ENCODE results near the gene TXNDC5.

The TXNDC5 gene

DNA sequence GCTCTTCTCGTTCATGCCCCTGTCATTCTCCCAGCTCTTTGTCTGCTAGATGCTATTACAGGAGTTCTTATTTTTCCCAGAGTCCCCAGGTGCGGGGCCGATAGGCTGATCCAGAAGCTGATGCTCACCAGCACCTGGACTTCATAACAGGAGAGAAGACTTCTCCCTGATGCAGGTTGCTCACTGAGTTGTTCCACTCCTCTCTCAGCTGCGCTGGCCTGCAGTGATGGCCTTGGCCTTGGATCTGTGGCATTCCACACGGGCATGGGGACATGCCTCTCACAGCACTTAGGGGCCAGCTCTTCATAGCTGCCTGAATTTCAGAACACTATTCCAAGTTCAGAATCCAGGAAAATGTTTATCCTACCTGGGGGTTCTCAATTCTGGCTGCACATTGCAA, 7.1 kb upstream of the TXNDC5 start:
- H3K4me3 ChIP-seq (ENCODE audit: control insufficient read depth, low read depth, low read length) = no peak overlapping the region
- TF ChIP-seq, protein P1, sequence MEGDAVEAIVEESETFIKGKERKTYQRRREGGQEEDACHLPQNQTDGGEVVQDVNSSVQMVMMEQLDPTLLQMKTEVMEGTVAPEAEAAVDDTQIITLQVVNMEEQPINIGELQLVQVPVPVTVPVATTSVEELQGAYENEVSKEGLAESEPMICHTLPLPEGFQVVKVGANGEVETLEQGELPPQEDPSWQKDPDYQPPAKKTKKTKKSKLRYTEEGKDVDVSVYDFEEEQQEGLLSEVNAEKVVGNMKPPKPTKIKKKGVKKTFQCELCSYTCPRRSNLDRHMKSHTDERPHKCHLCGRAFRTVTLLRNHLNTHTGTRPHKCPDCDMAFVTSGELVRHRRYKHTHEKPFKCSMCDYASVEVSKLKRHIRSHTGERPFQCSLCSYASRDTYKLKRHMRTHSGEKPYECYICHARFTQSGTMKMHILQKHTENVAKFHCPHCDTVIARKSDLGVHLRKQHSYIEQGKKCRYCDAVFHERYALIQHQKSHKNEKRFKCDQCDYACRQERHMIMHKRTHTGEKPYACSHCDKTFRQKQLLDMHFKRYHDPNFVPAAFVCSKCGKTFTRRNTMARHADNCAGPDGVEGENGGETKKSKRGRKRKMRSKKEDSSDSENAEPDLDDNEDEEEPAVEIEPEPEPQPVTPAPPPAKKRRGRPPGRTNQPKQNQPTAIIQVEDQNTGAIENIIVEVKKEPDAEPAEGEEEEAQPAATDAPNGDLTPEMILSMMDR (IDR thresholded peaks at IDR 0.05; ENCODE audit: control insufficient read depth, insufficient read depth, low read depth, low read length, missing control alignments) = no peak
- no peak for DNase-seq (ENCODE audit: low read depth)

DNA sequence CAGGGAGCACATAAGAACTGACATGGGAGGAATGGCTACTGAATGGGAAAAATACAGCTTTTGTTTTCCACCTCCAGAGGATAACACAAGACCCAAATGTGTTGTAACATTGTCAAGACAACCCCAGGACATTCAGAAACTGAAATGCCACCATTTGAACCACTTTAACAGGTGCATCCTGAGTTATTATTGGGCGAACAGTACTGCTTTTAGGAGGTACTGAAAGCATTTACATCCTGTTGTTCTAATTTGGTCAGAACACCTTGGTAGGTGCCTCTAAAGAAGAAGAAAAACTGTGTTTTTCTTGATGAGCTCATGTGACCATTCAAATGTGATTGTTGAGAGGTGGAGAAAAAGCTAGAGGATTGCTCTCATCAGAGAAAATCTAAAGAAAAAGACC, 6.4 kb upstream of the TXNDC5 start:
- TF ChIP-seq, protein P1 (IDR thresholded peaks at IDR 0.05; ENCODE audit: control insufficient read depth, insufficient read depth, low read depth, low read length, missing control alignments) = no peak
- no peak overlapping the region for H3K4me3 ChIP-seq (ENCODE audit: control insufficient read depth, low read depth, low read length)
- no peak for DNase-seq (ENCODE audit: low read depth)

DNA sequence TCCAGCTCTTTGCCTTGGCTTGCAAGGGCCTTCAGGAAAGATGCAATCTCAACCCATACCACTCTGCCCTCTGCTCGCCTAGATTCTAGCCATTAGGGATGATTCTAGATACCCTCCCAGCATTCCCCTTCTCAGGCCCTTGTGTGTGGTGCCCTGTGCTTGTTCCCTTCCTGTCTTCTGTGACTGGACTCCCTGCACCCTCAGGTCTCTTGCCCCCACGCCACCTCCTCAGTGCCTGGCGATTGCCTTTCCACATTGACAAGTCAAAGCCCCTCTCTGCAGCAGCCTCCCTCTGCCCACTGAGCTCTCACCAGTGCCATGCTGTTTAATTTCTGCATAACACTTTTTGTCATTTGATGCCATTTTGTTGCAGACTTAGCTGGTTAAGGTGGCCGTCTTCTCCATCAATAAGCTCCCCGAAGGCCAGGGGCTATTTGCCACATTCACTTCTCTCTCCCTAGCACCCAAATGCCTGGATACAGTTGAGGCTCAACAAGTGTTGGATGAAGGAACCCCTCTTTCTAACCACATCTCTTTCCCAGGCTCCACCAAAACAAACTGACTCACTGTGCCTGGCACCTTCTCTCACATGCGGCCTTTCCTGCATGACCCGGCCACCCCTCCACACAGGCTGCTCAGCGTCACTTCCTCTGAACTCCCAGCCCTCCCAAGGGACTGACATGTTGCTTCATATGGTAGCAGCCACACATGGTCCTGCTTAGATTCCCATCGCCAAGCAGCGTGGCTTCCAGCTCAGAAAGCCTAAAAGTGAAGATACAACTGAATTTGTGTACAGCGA, 4.6 kb upstream of the TXNDC5 start:
- TF ChIP-seq, protein P1 (IDR thresholded peaks at IDR 0.05; ENCODE audit: control insufficient read depth, insufficient read depth, low read depth, low read length, missing control alignments) = no peak
- DNase-seq (ENCODE audit: low read depth) = peak; percentile 61
- no peak overlapping the region for H3K4me3 ChIP-seq (ENCODE audit: control insufficient read depth, low read depth, low read length)

DNA sequence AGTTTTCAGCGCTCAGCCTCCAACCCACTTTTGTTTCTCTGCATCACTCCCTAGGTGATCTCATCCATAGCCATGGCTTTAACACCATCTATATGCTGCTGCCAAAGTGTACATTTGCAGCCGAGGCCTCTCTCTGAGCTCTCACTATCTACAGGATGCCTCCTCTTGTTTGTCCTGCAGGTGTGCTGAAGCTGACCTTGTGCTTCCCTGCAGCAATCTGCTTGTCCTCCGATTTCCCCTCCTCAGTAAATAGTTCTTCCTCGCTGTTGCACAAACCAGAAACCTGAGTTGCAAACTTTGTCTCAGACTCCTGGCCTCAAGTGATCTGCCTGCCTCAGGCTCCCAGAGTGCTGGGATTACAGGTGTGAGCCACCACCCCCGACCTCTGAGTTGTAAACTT, 3.7 kb upstream of the TXNDC5 start:
- TF ChIP-seq, protein P1 (IDR thresholded peaks at IDR 0.05; ENCODE audit: control insufficient read depth, insufficient read depth, low read depth, low read length, missing control alignments) = no peak
- no peak overlapping the region for H3K4me3 ChIP-seq (ENCODE audit: control insufficient read depth, low read depth, low read length)
- DNase-seq (ENCODE audit: low read depth) = no peak

DNA sequence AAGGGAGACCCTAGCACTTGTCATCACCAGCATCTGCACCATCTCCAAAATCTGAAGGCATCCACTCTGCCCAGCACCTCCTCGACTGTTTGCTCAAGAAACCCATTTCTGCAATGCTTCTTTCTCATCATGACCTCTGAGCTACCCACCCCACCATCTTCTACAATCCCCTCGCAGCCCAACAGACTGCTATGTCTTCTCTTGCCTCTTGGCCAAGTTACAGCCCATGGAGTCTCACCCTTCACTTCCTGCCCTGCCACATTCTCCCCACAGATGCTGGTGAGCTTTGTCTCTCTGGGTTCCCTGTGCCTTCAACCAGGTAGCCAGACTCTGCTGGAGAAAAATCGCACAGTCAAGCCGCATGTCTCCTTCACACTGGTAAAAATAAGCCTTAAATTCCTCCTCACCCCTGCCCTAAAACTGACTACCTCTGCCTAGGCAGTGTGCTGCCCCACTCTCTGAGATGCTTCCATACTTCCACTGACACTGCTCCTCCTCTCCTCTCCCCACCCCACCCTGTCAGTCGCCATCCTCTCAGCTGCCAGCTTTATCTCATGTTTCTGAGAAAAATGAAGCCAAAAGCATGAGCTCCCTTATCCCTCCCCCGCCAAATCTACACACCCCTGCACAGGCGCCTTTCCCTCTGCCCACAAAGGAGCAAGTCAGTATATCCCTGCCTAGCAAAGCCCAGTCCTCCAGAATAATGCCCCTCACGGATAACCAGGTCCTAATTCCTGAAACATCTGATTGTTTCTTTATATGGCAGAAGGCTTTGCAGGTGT, 2.3 kb upstream of the TXNDC5 start:
- TF ChIP-seq, protein P1 (IDR thresholded peaks at IDR 0.05; ENCODE audit: control insufficient read depth, insufficient read depth, low read depth, low read length, missing control alignments) = no peak
- no peak for DNase-seq (ENCODE audit: low read depth)
- H3K4me3 ChIP-seq (ENCODE audit: control insufficient read depth, low read depth, low read length) = no peak overlapping the region

DNA sequence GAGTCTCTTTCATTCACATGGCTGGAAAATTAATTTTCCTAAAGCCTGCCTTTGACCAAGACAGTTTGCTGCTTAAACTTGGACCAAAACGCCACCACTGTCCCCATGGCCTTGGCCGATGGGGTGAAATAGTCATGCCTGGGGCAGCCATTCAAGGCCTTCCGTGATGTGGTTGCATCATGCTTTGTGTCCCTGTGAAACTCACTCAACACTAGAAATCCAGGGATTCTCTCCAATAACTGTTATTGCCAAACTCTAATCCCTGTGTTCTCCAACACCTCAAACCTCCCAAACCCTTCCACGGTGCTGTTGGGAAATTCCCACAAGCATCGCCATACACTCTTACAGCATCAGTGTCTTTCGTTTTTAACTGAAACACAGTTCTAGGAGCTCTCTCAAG, 1.4 kb upstream of the TXNDC5 start:
- DNase-seq (ENCODE audit: low read depth) = no peak
- TF ChIP-seq, protein P1 (IDR thresholded peaks at IDR 0.05; ENCODE audit: control insufficient read depth, insufficient read depth, low read depth, low read length, missing control alignments) = no peak
- H3K4me3 ChIP-seq (ENCODE audit: control insufficient read depth, low read depth, low read length) = no peak overlapping the region

All from AG09309 (cell line).